Activated naive CD4-positive, alpha-beta T cell treated with anti-CD3 and anti-CD28 coated beads, Interleukin-2, amount 50 U/mL, for 72 hours (primary cell): ENCODE data around the gene MDM4. TPM values are rescaled to one million over a fixed set of nuclear protein-coding genes. Genes with fewer than 3 reads are reported as not detected.
A peak's percentile ranks its signal among the peaks of the same experiment; 100 is the strongest.
"Not testable (repeated sequence)": the region's sequence is repeated elsewhere in the genome, so short reads cannot be mapped to it uniquely, and the experiment has no call there.

ENCODE experiments used
- ATAC-seq, 2 donors: fragments of 150-1000 bp; cut with Tn5 transposase; 2 replicates each; pipeline ENCODE4 v1.10.0; 2021; ENCODE audit warnings: mild to moderate bottlenecking in 2 of 2, moderate library complexity in 2 of 2
- DNase-seq, 2 donors: peaks; one replicate each; pipeline ENCODE4 v3.0.0; 2021 to 2022; ENCODE audit warnings: low spot score in 2 of 2
- H3K27ac Mint-ChIP-seq, 2 donors: one replicate each; pipeline ENCODE4 v1.8.0; 2022; ENCODE audit warnings: mild to moderate bottlenecking in 2 of 2, mixed read lengths in 2 of 2
- H3K36me3 Mint-ChIP-seq, 2 donors: one replicate each; pipeline ENCODE4 v1.8.0; 2022; ENCODE audit warnings: mixed read lengths in 2 of 2
- H3K9me3 Mint-ChIP-seq, 2 donors: one replicate each; pipeline ENCODE4 v1.8.0; 2022; ENCODE audit warnings: mixed read lengths in 2 of 2
- total RNA-seq, 2 donors: library from RNA; stranded (reverse); gene quantifications; one replicate each; pipeline ENCODE4 v1.2.3, GENCODE V29; 2022

Gene MDM4
- total RNA-seq, 2 donors from 2014 or later, result 87.2 to 97.9 TPM

DNA sequence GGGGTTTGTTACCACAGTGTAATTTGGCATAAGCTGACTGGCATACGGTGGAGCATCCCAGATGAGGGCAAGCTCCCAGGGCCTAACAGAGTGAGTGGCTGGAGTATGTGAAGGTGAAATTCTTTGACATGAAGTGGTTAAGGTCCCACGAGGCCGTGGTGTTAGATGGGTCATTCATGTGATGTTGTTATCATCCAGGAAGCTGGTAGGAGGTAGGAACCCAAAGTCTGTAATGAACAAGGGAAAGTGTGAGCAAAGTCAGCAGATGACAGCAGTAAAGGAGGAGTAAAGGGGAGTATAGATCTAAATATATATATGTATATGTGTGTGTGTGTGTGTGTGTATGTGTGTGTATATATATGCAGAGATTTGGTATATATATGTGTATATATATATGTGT is 47.6 kb downstream of the MDM4 start:
- Mint-ChIP-seq H3K36me3 (peaks cover 0 to 10% of the 10 kb centered on the region in 2 donors), H3K9me3 (no peaks in the 10 kb centered on the region), H3K27ac (peak overlapping the region; percentile 72 to 77)
- ATAC-seq (peak; percentile 18 to 58), DNase-seq (no peak)

DNA sequence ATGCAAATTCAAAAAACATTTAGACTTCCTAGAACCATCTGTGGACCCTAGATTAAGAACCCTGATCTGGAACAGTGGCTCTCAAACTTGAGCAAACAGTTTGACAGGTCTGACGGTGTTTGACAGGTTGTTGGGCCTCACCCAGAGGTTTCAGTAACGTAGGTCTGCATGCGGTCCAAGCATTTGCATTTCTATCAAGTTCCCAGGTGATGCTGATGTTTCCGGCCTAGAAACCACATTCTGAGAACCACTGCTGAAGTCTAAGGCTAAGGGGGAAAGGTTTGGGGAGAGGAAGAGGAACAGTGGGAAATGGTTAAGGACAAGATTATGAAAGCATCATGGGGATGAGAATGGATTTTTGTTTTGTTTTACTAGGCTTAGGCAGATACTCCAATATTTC is 48.6 kb downstream of the MDM4 start:
- DNase-seq, result no peak
- ATAC-seq, result peak; percentile 33 to 44
- H3K27ac Mint-ChIP-seq, result peak overlapping the region; percentile 0 to 77
- H3K9me3 Mint-ChIP-seq, result no peaks in the 10 kb centered on the region
- H3K36me3 Mint-ChIP-seq, result peaks cover 0 to 10% of the 10 kb centered on the region in 2 donors

DNA sequence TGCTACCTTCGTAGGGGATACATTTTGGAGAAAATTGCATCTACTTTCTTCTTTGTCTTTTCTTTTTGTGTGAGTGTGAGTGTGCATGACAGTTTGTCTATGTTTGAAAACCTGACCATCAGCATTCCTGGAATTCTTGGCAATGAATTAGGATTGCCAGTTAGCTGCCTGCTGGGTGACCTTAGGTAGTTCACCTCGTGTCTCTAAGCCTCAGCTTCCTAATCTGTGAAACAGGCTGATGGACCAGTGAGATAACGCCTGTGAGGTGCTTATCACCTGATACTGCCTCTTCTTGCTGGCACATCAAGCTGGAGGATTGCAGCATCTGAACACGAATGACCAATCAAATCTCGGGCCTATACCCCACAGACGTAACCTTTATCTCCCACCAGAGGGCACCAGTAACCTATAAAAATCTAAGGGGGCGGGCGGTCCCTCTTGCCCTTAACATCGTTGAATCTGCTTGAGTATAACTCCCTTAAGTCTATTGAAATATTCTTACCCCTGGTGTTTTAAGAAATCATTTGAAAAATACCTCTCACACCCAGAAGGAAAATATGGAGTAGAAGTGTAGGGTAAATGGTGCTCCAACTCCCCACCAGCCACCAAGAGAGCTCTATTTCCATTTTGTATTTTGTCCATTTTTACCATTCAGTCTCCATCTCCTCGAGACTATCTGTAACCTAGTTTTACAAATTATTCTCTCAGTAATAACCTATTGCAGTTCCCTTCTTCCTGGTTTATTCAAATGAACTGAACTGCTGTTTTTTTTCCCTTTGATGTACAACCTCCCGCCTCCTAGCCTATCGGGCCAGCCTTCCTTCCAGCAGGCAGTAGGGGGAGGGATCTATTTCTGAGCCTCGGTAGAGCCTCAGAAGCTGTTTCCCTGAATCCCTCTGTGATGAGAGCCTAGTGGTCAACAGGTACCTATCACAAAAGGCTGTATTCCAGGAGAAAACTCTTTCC is 49.7 kb downstream of the MDM4 start:
- DNase-seq (peak in 1 of 2 donors; percentile 55), ATAC-seq (peak; percentile 62 to 79)
- peaks cover 0 to 10% of the 10 kb centered on the region in 2 donors for H3K36me3 Mint-ChIP-seq
- H3K9me3 Mint-ChIP-seq, result no peaks in the 10 kb centered on the region
- peak overlapping the region; percentile 53 to 77 for H3K27ac Mint-ChIP-seq

DNA sequence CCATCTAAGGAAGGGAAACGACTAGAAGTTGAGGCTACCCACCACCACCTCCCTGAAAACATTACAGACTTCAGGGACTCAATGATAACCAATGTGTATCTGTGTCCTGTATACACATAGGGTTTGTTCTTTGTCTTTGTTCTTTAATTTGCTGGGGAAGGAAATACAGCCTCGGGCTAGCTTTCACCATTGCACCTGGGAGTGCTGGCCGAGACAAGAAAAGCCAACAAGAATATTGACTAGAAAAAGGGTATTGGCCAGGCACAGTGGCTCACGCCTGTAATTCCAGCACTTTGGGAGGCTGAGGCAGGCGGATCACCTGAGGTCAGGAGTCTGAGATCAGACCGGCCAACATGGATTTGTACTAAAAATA is 50.4 kb downstream of the MDM4 start:
- DNase-seq, result no peak
- Mint-ChIP-seq H3K36me3 (peaks cover 0 to 9% of the 10 kb centered on the region in 2 donors), H3K27ac (no peak overlapping the region), H3K9me3 (no peaks in the 10 kb centered on the region)
- ATAC-seq, result no peak

DNA sequence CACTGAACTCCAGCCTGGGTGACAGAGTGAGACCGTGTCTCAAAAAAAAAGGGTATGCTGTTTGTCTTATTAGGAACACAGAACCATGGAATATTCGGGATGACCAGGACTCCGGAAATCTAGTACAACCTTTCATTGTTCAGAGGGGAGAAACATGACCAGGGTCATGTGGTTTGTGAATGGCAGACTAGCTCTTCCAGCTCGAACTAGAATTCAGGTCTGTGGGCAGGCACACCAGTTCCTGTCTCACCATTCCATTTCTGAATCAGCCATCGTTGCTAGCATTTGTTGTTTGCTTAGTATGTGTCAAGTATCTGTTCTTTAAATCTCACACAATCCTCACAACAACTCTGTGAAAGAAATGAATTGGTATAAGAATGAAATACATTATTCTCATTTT is 50.9 kb downstream of the MDM4 start:
- Mint-ChIP-seq H3K27ac (no peak overlapping the region), H3K9me3 (no peaks in the 10 kb centered on the region), H3K36me3 (peaks cover 0 to 4% of the 10 kb centered on the region in 2 donors)
- ATAC-seq, result peak in 1 of 2 donors; percentile 43
- no peak for DNase-seq

DNA sequence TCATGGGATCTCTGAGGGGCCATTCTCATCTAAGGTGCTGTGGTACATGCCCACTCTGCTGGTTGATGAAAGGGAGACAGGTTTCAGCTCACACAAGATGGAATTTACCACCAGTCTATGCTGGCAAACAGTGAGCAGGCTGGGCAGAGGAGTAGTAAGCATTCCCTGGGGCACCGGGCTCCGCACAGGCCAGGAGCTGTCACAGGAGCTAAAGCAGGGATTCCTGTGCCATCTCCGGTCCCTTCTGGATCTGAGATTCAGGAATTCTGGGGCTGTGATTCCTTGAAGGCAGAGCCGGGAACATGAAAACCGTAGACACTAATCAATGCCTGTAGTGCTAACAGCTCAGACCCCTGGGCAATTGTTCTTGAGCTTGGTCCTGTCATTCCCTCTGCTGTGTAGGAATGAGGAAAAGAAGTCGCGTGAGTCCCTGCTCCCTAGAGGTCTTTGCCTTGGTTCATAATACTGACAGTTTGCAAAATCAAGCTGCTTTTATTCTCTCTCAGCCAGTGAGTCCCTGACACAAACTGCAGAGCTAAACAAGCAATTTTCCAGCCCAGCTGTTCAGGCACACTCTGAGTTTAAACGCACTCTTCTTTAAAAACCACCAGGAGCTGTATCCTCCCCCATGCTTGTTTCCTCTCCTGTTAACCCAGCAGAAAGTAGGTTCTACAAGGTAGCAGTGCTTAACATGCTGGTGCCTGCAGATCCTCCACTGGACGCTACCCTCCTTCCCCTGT is 52.5 kb downstream of the MDM4 start:
- H3K9me3 Mint-ChIP-seq, result no peaks in the 10 kb centered on the region
- no peak for DNase-seq
- H3K36me3 Mint-ChIP-seq, result peaks cover 0 to 4% of the 10 kb centered on the region in 2 donors
- peak overlapping the region; percentile 63 to 85 for H3K27ac Mint-ChIP-seq
- ATAC-seq, result no peak

DNA sequence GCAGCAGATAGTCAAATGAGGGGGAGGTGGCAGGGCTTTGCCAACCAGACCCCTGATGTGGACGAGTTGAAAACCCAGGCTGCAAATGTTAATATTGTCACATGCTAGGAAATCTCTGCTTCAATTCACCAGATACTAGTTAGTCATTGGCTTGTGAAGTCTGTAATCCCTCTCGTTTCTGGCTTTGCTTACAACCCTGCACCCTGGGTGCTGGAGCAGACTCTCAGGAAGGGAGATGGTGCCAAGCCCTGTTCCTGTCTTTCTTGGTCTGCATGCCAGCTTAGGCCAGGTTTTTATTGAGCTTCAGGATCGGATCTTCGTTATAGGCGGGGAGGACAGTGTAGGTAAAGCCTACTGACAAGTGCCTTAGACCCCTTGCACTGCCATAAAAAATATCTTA is 53.3 kb downstream of the MDM4 start:
- ATAC-seq (no peak), DNase-seq (no peak)
- peaks cover 0 to 4% of the 10 kb centered on the region in 2 donors for H3K36me3 Mint-ChIP-seq
- H3K27ac Mint-ChIP-seq, result peak overlapping the region; percentile 63 to 85
- H3K9me3 Mint-ChIP-seq, result no peaks in the 10 kb centered on the region

DNA sequence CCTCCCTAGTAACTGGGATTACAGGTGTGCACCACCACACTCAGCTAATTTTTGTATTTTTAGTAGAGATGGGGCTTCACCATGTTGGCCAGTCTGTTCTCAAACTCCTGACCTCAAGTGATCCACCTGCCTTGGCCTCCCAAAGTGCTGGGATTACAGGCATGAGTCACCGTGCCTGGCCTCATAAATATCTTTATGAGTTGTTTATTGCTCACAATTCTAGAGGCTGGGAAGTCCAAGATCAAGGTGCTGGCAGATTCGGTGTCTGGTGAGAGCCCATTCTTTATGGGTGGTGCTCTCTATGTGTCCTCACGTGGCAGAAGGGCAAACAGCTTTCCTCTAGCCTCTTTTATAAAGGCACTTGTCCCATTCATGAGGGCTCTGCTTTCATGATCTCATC is 53.8 kb downstream of the MDM4 start:
- not testable (repeated sequence) for ATAC-seq

DNA sequence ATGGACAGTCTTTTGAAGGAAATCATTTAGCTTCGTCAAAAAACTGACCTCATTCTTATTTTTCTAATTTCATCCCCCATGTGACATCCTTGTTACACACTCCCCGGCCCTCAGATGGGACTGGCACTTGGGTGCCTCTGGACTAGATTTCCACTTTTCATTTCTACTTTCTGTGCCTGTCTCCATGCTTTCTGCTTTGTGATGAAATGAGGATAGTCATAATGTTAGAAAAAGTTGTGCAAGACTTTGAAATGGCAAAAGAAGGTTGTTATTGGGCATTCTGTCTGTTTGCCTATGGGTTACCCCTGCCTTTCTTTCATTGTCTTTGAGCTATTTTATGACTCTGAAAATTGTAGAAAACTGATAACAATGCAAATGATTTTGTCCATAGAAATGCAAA is 54.9 kb downstream of the MDM4 start:
- H3K9me3 Mint-ChIP-seq, result no peaks in the 10 kb centered on the region
- DNase-seq, result no peak
- no peak for ATAC-seq
- no peak overlapping the region for H3K27ac Mint-ChIP-seq
- no peaks in the 10 kb centered on the region for H3K36me3 Mint-ChIP-seq

More for the DNA sequence above, 53.8 kb downstream of the MDM4 start:
- peak overlapping the region in 1 of 2 donors; percentile 63 for H3K27ac Mint-ChIP-seq
- not testable (repeated sequence) for H3K9me3 Mint-ChIP-seq, DNase-seq, H3K36me3 Mint-ChIP-seq

DNA sequence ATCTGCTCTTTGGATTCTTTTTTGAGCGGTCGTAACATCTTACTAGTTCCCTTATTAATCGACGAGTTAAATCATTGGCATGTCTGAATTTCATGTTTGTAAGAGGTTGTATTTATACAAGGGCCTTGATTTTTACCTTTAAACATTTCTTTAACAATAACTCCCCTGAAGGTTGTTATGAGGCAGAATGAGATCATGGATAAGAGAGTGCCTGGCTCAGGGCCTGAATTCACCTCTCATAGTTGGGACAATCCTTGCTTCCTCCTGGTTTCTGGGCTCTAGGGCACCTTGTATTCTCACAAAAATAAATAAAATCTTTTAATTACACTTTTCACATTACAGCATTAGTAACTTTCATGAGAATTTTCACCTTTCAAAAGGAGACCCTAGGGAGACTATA is 55.4 kb downstream of the MDM4 start:
- Mint-ChIP-seq H3K36me3 (no peaks in the 10 kb centered on the region), H3K9me3 (no peaks in the 10 kb centered on the region), H3K27ac (no peak overlapping the region)
- DNase-seq (no peak), ATAC-seq (no peak)

DNA sequence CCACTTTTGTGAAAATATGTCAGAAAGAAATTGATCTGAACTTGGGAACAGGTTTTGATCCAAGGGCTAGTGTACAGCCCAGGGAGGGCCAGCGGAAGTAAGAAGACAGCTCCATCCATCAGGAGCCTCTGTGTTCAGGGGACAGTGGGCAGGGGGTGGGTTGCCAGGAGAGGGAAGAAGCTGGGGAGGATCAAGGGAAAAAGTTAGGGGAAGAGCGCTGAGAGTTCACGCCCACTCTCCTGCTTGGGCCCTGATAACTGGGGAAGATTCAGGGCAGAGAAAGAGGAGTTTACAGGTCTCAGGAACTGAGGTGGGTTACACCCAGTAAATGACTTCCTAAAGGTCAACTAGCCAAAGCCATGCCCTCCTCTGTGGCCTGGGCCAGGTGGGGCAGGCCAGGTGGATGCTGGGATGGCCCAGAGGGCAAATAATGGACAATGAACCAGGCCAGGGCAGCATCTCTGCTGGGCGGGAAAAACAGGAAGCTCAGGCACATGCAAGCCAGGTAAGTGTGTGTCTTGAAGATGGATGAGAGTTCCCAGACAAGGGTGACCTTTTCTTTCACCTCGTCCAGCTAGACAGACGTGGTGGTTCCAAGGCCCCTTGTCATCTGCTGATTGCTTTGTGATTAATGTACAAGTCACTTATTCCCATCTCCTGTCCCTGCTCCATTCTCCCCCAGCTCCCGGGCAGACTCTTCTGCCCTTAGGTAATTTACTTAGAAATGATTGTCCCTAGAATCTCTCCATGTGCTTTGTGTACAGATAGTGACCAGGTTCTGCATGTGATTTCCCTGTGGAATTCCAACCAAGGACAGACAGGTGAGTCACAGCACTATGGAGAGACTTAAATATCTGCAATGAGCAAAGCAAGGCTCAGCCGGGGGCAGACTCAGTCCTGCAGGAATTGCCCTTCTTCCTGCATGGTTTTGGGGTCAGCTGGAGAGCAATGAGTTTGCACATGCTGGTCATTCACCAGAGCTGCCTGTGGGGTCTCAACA is 57.0 kb downstream of the MDM4 start:
- ATAC-seq (no peak), DNase-seq (no peak)
- Mint-ChIP-seq H3K27ac (peak overlapping the region; percentile 24 to 79), H3K9me3 (no peaks in the 10 kb centered on the region), H3K36me3 (no peaks in the 10 kb centered on the region)

DNA sequence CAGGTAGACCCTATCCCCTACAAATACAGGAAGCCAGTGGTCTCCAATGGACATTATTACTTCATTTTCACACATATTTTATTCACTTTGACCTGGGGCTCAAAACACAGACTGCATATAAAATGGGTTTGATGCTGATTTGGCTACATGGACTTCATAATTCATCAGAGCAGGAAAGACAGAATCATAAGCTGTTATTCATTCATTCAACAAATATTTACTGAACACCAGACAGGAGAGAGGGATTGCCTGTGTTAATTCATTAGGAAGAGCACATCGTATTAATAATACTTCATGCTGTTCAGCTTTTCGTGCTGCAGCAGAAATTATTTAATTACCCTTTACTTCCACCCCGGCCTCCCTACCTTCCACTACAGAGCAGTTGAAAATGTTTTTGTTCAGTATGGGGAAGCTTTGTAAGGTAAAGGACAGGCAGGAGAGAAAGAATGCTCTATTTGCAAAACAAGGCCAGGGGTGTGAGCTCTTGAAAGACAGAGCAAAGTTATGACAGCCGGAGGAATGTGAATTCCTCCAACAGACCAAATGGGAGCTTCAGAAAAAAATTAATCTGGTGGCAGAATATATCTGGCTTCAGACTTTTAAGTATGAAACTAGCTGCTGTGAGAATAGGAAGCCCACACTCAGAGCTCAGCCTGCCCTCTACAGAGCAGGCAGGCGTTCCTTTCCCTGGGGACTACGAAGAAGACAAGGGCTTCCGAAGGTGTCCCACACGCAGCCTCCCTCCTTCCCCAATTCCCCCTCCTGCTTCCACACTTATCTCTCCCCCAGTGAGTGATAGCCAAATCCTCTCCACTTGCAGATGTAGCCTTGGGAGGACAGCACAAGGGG is 58.0 kb downstream of the MDM4 start:
- Mint-ChIP-seq H3K27ac (peak overlapping the region in 1 of 2 donors; percentile 24), H3K36me3 (no peaks in the 10 kb centered on the region), H3K9me3 (no peaks in the 10 kb centered on the region)
- ATAC-seq (no peak), DNase-seq (no peak)

DNA sequence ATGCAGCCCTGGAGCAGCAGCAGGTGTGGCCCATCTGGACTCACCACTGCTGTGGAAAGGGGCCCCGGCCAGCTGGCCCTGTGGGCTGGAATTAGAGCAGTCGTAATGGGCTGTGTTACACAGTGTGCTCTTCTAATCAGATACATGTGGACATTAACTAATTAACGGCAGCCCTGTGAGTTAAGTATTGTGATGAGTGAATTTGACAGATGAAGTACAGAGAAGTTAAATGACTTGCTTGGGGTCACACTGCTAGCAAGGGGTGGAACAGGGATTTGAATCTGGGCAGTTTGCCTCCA is 58.6 kb downstream of the MDM4 start:
- no peak overlapping the region for H3K27ac Mint-ChIP-seq
- DNase-seq (no peak), ATAC-seq (no peak)
- H3K36me3 Mint-ChIP-seq, result peaks cover 0 to 4% of the 10 kb centered on the region in 2 donors
- H3K9me3 Mint-ChIP-seq, result no peaks in the 10 kb centered on the region

DNA sequence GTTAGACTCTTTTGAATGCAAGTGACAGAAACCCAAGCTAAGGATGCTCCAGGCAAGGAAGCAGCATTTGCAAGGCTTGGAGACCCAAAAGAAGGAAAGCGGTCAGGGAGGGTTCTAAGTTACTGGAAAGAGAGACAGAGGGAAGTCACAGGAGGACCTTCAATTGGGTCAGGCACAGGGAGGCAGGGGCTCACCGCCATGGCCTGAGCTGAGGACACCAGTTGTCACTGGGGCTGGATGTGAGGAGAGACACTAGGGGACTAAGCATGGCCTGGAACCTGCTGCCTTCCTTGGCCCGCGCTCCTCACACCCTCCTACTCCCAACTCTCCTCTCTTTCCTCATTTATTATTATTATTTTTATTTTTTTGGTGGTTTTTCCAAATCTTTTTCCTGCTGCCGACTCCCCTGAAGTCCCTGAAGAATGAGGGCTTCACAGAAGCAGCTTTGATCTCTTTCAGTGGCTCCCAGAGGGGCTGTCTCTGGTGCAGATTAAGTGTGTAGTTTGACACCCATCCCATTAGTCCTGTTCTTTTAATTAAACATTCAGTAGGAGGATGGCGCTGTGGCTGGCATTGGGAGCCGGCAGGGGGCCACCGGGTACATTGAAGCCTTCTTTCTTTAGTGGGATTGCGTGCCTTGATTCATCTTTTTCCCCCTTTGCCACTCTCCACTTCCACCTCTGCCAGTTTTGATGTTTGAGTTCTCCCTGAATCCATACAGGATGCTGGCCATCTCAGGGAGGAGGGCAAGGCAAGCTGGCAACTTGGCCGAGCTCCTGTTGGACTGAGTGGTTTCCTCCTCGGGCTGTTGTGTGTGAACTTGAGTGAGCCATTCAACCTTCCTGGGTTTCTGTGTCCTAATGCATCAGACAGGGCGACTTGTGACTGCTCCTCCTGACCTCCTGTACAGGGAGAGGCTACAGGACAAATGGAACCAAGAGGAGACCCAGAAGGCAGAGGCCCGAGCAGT is 59.3 kb downstream of the MDM4 start:
- ATAC-seq, result no peak
- Mint-ChIP-seq H3K36me3 (peaks cover 0 to 11% of the 10 kb centered on the region in 2 donors), H3K9me3 (no peaks in the 10 kb centered on the region), H3K27ac (peak overlapping the region; percentile 30 to 80)
- DNase-seq, result no peak

DNA sequence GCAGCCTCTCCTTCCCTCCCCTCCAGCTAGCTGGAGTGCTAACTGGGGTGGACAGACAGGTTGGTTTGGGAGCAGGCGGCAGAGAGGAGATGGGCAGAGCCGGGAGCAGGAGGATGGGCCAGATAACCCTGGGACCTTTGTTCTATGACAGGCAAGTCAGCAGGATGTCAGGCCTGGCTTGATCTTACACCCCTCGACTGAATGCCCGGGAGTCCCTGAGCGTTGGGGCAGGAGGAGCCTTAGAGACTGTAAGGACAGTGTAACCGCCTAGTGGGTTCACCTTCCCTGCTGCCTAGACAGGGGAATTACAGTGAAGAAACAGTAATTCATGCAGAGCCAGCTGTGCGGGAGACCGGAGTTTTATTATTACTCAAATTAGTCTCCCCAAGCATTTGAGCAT is 60.2 kb downstream of the MDM4 start:
- Mint-ChIP-seq H3K27ac (peak overlapping the region; percentile 80 to 89), H3K9me3 (no peaks in the 10 kb centered on the region), H3K36me3 (peaks cover 0 to 11% of the 10 kb centered on the region in 2 donors)
- ATAC-seq (no peak), DNase-seq (no peak)
